ENCODE results near the gene RBPJL. TPM values are rescaled to one million over a fixed set of nuclear protein-coding genes. Genes with fewer than 3 reads are reported as not detected.
A peak's percentile ranks its signal among the peaks of the same experiment; 100 is the strongest.

Gene RBPJL
- total and polyA plus RNA-seq, 2 of the 13 experiments (the other 11 are each of a cell fraction or from before 2014, with no cell fraction given) = not detected

DNA sequence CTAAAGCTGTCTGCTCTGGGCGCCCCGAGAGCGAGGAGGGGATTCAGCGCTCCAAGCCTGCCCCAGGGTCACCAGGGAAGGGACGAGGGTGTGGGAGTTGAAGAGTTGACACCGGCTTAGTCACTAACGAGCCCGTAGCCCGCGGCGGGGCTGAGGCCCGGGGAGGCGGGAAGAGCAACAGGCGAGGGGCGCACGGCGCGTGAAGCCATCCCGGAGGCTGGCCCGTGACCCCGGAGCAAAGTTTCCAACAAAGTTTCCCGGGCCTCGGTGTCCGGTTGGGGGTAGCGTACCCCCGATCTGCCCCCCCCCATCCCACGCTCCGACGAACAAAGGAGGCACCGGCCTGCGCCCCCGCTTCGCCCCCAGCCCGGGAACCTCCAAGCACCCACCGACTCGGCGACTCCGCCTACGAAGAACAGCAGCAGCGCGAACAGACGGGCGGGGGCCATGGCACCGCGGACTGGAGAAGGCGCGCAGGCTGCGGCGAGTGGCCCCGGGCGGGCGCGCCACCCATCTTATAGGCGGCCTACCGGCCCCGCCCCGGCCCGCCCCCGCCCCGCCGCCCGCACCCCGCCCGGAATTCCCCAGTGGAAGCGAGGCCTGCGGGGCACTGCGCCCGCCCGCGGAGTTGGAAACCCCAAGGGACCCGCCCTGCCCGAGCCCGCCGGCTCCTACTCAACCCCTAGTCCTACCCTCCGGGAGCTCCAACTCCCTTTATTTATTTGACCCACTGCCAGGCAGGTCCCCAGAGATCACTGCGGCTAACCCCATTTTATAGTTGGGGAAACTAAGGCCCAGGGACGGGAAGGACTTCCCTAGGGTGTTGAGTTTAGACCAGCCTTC lies 41.5 kb downstream of the RBPJL start, which contains the start of gene SDC4 (continued):
- TF ChIP-seq GLI4 (CRISPR knock-in tag; IDR thresholded peaks at IDR 0.05; ENCODE audit: borderline replicate concordance) = no peak
- TF ChIP-seq MEIS2 (CRISPR knock-in tag; IDR thresholded peaks at IDR 0.05) = peak; percentile 83
- no peak for TF ChIP-seq PAF1 (CRISPR knock-in tag; IDR thresholded peaks at IDR 0.05)
- TF ChIP-seq ZNF713 (CRISPR knock-in tag; IDR thresholded peaks at IDR 0.05) = 0 out of 2 replicates have a peak, but pooled peaks have one; percentile 42
- TF ChIP-seq ZNF709 (CRISPR knock-in tag; IDR thresholded peaks at IDR 0.05) = peak; percentile 84; the same call in 1 of the 2 replicates
- TF ChIP-seq NFATC3 (CRISPR knock-in tag; IDR thresholded peaks at IDR 0.05) = no peak
- peak; percentile 33 for TF ChIP-seq BCL6 (CRISPR knock-in tag; IDR thresholded peaks at IDR 0.05)
- no peak for TF ChIP-seq MIXL1 (CRISPR knock-in tag; IDR thresholded peaks at IDR 0.05)
- TF ChIP-seq PLRG1 (conservative IDR thresholded peaks at IDR 0.05) = no peak
- TF ChIP-seq ZFP37 (CRISPR knock-in tag; IDR thresholded peaks at IDR 0.05; ENCODE audit: borderline replicate concordance) = peak; percentile 68; the same call in 1 of the 2 replicates
- TF ChIP-seq NAIF1 (CRISPR knock-in tag; IDR thresholded peaks at IDR 0.05; ENCODE audit: borderline replicate concordance) = peak; percentile 48; the same call in 1 of the 2 replicates
- TF ChIP-seq ZNF317 (CRISPR knock-in tag; IDR thresholded peaks at IDR 0.05) = peak; percentile 77
- TF ChIP-seq ZSCAN29 (CRISPR knock-in tag; conservative IDR thresholded peaks at IDR 0.05) = 0 out of 2 replicates have a peak, but pooled peaks have one; percentile 15
- 0 out of 2 replicates have a peak, but pooled peaks have one; percentile 29 for TF ChIP-seq ZNF598 (CRISPR knock-in tag; IDR thresholded peaks at IDR 0.05; ENCODE audit: borderline replicate concordance)
- TF ChIP-seq ZFYVE20 (CRISPR knock-in tag; IDR thresholded peaks at IDR 0.05; ENCODE audit: borderline replicate concordance, low read depth) = no peak
- peak; percentile 63 for TF ChIP-seq NRL (CRISPR knock-in tag; IDR thresholded peaks at IDR 0.05; ENCODE audit: borderline replicate concordance)
- TF ChIP-seq ZNF10 (CRISPR knock-in tag; IDR thresholded peaks at IDR 0.05; ENCODE audit: borderline replicate concordance, low read depth) = no peak
- TF ChIP-seq ZNF205 (CRISPR knock-in tag; IDR thresholded peaks at IDR 0.05) = peak; percentile 56; the same call in 1 of the 2 replicates
- TF ChIP-seq, protein P1, sequence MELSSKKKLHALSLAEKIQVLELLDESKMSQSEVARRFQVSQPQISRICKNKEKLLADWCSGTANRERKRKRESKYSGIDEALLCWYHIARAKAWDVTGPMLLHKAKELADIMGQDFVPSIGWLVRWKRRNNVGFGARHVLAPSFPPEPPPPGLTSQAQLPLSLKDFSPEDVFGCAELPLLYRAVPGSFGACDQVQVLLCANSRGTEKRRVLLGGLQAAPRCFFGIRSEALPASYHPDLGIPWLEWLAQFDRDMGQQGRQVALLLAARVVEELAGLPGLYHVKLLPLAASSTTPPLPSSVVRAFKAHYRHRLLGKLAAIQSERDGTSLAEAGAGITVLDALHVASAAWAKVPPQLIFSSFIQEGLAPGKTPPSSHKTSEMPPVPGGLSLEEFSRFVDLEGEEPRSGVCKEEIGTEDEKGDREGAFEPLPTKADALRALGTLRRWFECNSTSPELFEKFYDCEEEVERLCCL (CRISPR knock-in tag; IDR thresholded peaks at IDR 0.05; ENCODE audit: borderline replicate concordance) = peak; percentile 90; the same call in 1 of the 2 replicates
- 0 out of 2 replicates have a peak, but pooled peaks have one; percentile 57 for TF ChIP-seq ZNF567 (CRISPR knock-in tag; IDR thresholded peaks at IDR 0.05; ENCODE audit: borderline replicate concordance)
- TF ChIP-seq SKI (IDR thresholded peaks at IDR 0.05; ENCODE audit: partially characterized antibody) = peak; percentile 51
- TF ChIP-seq RBAK (CRISPR knock-in tag; IDR thresholded peaks at IDR 0.05) = no peak
- TF ChIP-seq IKZF1 (IDR thresholded peaks at IDR 0.05) = no peak
- peak; percentile 91 for TF ChIP-seq CCDC6 (CRISPR knock-in tag; IDR thresholded peaks at IDR 0.05)
- peak; percentile 85 for TF ChIP-seq ZNF883 (CRISPR knock-in tag; IDR thresholded peaks at IDR 0.05; ENCODE audit: not compliant biosample characterization)
- TF ChIP-seq SRF (IDR thresholded peaks at IDR 0.05; ENCODE audit: low read depth, low read length) = no peak
- TF ChIP-seq TEAD2 (CRISPR knock-in tag; IDR thresholded peaks at IDR 0.05) = 0 out of 2 replicates have a peak, but pooled peaks have one; percentile 28
- peak; percentile 47 for TF ChIP-seq HDAC2 (CRISPR knock-in tag; IDR thresholded peaks at IDR 0.05)
- TF ChIP-seq KAT7 (CRISPR knock-in tag; IDR thresholded peaks at IDR 0.05; ENCODE audit: borderline replicate concordance) = no peak
- no peak for TF ChIP-seq ZNF749 (CRISPR knock-in tag; IDR thresholded peaks at IDR 0.05; ENCODE audit: borderline replicate concordance)
- peak; percentile 48; the same call in 1 of the 2 replicates for TF ChIP-seq ISL2 (CRISPR knock-in tag; IDR thresholded peaks at IDR 0.05)

Measured in HepG2 (cell line).